NK-92 (cell line): ENCODE data around the gene UBAC2.
"Not testable (repeated sequence)": the region's sequence is repeated elsewhere in the genome, so short reads cannot be mapped to it uniquely, and the experiment has no call there.

ENCODE experiments used
- DNase-seq: peaks from one replicate; lab custom pipeline; 2025; ENCODE audit not compliant: unreplicated experiment; lab: John Stamatoyannopoulos, UW

Gene UBAC2

GRCh38 chr13:99211421-99212035 lies 10.9 kb downstream of the UBAC2 start:
- no peak for DNase-seq

- no peak for DNase-seq
These were observed 13.6 kb downstream of the UBAC2 start for GRCh38 chr13:99214232-99214631.

- no peak for DNase-seq
These were observed 14.1 kb downstream of the UBAC2 start for GRCh38 chr13:99214731-99215130.

GRCh38 chr13:99215184-99215830 lies 14.7 kb downstream of the UBAC2 start:
- no peak for DNase-seq

DNA sequence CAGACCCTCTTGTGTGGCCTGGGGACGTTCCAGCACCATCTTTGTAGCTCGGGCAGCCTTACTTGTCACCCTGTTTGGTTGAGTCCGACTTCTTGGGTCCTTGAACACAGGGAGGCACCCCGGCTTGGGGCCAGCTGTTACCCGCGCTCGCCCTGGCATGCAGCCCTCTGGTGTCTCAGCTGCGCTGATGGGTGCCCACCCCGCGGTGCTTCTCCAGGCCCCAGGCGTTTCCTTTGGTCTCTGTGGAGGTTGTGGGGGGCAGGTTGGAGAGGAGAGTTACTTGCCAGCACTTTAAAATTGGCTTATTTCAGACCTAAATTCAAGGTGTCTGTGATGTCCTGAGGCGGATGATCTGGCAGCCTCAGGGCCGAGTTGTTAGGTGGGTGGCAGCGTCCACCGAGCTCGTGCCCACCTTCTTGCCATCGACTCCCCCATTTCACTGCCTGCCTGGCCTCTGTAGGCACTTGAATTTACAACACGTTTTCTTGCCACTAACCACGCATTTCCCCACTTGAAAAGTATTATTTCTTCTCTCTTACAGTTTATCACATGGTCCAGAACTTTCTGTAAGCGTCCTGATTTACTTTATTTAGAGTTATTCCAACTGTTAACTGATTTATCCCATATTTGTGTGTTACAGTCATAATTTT lies 16.9 kb downstream of the UBAC2 start:
- DNase-seq, result no peak

GRCh38 chr13:99218126-99218525 lies 17.5 kb downstream of the UBAC2 start:
- no peak for DNase-seq

GRCh38 chr13:99218545-99218944 lies 17.9 kb downstream of the UBAC2 start:
- DNase-seq, result no peak

DNA sequence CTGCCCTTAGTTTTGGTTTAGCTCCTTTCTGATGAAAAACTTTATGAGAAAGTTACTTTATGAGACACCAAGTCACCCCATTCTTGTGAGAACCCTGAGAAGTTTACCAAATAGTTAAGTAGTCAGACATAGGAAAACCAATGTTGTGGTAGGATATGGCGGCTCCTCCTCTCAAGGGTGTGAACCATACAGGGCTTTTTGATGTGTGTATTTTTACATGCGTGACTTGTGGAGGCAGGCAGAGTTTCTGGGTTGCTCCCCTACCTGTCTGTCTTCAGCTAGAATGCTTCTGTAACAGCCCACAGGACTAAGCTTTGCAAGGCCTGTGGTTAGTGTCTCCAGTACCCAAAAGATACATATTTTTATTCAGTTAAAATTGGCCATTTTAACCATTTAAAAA lies 18.3 kb downstream of the UBAC2 start:
- peak; percentile 17 for DNase-seq

DNA sequence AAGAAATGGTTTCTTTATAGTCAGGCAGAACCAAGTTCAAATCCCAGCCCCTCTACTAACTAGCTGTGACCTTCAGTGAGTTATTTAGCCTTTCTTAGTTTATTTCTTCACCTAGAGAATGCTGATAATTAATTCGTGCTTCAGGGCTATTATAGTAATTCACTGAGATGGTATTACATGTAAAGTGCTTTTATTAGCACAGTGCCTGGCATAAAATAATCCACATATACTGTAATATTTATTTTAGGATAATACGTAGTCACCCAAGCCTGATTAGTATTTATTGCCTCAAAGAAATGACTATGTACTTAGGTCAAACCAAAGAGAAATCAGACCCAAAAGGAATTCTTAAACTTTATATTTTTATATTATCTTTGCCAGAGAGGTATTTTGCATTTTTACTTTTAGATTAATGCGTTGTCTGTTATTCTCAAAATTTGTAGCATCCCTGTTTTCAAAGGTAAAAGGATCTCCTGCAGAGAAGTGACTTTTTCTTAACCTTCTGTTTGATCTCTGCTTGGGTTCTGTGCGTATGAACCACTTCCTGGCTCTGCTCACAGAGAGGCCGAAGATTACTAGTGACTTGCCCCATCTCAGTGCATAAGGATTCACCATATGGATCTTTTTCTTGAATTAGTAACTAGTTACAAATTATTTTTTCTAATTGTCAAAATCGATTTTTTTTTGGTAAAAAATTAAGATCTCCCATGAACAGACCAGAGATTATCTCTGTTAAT lies 19.7 kb downstream of the UBAC2 start:
- no peak for DNase-seq

GRCh38 chr13:99221567-99222239 lies 21.0 kb downstream of the UBAC2 start:
- DNase-seq, result no peak

GRCh38 chr13:99223587-99223986 lies 22.9 kb downstream of the UBAC2 start:
- DNase-seq, result no peak

GRCh38 chr13:99224021-99224420 lies 23.4 kb downstream of the UBAC2 start:
- DNase-seq, result no peak

DNA sequence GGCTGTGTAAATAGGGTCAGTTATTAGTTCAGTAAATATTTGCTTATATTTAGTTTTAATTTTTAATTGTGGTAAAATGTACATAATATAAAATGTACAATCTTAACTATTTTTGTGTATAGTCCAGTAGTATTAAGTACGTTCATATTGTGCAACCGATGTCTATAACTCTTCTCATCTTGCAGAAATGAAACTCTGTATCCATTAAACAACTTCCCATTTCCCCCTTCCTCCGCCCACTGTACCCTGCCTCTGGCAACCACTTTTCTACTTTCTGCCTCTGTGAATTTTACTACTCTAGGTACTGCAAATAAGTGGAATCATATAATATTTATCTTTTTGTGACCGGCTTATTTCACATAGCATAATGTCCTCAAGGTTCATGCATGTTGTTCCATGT lies 24.4 kb downstream of the UBAC2 start:
- DNase-seq, result no peak

DNA sequence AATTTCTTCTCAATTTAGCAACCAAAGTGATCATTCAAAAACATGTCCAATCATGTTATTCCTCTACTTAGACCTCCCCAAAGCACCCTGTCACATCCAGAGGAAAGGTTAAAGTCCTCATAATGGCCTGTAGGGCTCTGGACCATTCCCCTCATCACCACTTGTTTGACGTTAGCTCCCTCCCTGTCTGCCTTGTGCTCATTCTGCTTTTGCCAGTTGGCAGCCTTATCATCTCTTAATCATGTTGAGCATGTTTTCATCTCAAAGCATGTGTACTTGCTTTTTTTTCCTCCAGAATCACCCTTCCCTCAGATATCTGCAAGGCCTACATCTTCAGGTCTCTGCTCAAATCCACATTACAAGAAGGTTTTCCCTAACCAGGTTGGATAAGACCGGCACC lies 25.9 kb downstream of the UBAC2 start:
- no peak for DNase-seq

DNA sequence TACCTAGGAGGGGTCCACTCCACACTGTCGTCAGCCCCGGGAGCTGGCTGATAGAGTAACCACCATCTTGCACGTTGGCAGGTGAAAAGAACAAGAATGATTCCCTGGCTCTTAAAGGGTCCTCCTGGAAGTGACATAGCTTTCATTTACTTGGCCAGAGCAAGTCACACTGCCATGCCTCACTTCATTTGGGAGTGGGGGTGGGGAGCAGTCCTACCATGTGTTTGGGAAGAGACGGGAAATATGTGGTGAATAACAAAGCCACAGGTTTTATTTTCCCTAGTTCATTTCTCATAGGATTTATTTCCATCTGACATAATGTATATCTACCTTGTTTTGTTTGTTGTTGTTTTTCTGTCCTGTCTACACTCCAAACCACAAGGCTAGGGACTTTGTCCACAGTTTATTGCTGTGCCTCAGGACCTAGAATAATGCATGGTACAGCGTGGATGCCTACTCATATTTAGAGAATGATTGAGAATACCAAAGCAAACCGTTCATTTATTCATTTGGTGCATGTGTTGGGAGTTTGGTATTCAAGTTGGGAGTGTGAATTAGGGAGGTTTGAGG lies 26.8 kb downstream of the UBAC2 start:
- DNase-seq, result no peak

GRCh38 chr13:99227909-99228688 lies 27.4 kb downstream of the UBAC2 start:
- DNase-seq, result no peak

DNA sequence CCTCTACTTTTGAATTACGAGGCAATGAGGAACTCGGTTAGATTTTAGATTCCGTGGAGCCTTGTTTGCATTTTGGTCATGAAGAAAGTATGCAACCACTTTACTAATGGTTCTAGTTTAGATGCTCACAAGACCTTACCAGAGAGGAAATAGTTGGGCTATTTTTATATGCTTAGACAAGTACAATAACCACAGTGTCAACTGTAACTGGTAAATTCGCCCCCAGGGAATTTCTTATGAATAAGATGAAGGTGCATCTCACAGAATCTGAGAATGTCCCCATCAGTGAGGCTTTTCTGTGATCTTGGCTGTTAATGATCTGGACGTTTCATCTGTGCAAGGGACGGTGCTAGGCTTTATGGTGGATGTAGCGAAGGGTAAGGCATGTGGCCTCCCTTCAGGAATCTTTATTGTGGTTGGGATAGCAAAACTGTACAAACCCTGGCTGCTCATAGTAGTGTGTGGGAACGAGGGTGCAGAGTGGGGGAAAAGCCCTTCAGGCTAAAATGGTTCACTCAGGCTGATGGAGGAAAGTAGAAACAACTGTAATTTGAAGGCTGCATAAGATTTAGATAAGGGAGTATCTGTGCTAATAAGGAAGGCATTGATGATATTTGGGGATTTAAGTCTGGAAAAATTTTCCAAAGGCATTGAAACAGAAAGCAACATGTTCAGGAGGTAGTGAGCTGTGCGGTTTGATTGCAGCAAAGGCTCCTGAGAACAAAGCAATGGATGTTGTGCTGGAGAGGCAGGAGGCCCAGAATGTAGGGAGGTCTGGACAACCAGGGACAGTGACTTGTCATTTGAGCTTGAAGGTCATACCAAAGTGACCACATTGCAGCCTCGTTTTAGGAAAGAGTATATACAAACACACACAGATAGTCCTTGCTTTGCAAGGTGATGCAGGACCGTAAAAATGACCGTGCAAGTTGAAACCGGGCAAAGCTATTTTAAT lies 28.4 kb downstream of the UBAC2 start:
- DNase-seq, result no peak

DNA sequence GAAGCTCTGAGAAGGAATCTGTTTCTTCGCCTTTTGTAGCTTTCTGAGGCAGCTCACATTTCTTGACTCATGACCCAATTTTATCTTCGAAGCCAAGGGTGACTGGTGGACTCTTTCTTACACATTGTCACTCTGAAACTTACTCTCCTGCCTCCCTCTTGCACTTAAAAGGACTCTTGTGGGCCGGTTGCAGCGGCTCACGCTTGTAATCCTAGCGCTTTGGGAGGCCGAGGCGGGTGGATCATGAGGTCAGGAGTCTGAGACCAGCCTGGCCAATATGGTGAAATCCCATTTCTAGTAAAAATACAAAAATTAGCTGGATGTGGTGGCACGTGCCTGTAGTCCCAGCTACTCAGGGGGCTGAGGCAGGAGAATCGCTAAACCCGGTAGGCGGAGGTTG lies 29.9 kb downstream of the UBAC2 start:
- DNase-seq, result not testable (repeated sequence)

DNA sequence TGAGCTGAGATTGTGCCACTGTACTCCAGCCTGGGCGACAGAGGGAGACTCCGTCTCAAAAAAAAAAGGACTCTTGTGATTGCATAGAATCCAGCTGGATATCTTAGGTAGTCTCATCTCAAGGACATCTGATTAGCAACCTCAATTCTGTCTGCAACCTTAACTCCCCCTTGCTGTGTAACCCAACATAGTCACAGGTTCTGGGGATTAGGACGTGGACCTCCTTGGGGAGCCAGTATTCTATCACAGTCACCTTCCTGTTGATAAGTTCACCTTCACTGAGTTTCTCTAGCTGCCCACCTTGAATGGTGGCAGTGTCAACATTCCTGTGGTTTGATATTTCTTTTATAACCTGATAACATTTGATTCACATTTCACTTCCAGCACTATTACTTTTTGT lies 30.3 kb downstream of the UBAC2 start:
- DNase-seq, result no peak
